ENCODE data around the gene PPM1J.

PPM1J gene

GRCh38 chr1:112704934-112705627 is 10.1 kb downstream of the PPM1J start:
- DNase-seq (ENCODE audit: low read depth in 2 of 3, low spot score in 1 of 3): peak in 1 of 3 donors; percentile 51

DNA sequence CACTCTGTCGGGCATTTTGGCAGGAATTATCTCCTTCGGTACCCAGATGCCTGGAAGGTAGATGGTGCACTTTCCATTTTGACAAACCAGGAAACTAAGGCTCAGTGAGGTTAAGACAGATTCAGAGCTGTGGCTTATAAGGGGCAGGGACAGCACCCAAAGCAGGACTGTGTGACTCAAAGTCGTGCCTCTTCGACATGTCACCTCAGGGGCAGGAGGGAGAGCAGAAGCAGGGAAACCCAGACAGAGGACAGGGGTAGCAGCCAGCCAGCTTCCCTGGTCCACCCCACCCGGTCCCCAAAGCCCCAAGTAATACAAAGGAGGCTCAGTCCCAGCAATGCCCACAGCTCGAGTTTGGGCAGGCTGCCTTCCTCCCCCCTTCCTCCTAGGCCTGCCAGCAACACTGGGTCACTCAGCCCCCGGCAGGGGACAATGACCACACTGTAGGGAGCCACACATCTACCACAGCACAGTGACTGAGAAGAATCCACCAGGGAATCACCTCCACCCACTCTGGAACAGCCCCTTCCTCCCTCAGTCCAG is 10.7 kb downstream of the PPM1J start:
- no peak for DNase-seq (ENCODE audit: low read depth in 2 of 3, low spot score in 1 of 3)

- no peak for DNase-seq (ENCODE audit: low read depth in 2 of 3, low spot score in 1 of 3)
Measured at GRCh38 chr1:112703706-112704105, 11.4 kb downstream of the PPM1J start.

GRCh38 chr1:112702420-112703261 is 12.5 kb downstream of the PPM1J start:
- no peak for DNase-seq (ENCODE audit: low read depth in 2 of 3, low spot score in 1 of 3)

GRCh38 chr1:112702067-112702395 is 13.1 kb downstream of the PPM1J start:
- DNase-seq (ENCODE audit: low read depth in 2 of 3, low spot score in 1 of 3): no peak

GRCh38 chr1:112701227-112702066 is 13.7 kb downstream of the PPM1J start:
- DNase-seq (ENCODE audit: low read depth in 2 of 3, low spot score in 1 of 3): no peak

- peak; percentile 46 to 67 (median 54) for DNase-seq (ENCODE audit: low read depth in 2 of 3, low spot score in 1 of 3)
Measured at GRCh38 chr1:112700290-112701226, 14.6 kb downstream of the PPM1J start.

- DNase-seq (ENCODE audit: low read depth in 2 of 3, low spot score in 1 of 3): no peak
Measured at GRCh38 chr1:112699425-112700144, 15.5 kb downstream of the PPM1J start.

GRCh38 chr1:112698366-112699310 is 16.5 kb downstream of the PPM1J start:
- DNase-seq (ENCODE audit: low read depth in 2 of 3, low spot score in 1 of 3): no peak

GRCh38 chr1:112697781-112698201 is 17.3 kb downstream of the PPM1J start:
- DNase-seq (ENCODE audit: low read depth in 2 of 3, low spot score in 1 of 3): no peak

DNA sequence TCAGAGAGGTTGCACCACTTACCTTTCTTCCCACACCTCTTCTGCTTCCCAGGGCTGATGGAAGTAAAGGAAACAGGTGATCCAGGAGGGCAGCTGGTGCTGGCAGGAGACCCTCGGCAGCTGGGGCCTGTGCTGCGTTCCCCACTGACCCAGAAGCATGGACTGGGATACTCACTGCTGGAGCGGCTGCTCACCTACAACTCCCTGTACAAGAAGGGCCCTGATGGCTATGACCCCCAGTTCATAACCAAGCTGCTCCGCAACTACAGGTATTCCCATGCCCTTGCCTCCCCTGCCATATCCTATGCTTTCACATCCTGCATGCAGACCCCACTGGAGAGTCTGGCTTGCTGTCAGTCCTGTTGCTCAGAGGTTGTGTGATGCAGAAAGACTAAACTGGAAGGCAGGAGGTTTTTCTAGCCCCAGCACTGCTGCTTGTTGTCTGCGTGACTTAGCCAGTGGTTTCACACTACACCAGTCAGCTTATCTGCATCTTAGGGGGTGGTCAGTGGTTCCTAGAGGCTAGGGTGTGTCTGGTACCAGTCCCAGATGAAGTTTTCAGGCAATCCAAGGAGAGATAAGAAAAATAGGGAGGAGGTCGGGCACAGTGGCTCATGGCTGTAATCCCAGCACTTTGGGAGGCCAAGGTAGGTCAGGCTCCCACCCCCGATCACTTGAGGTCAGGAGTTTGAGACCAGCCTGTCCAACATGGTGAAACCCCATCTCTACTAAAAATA is 18.4 kb downstream of the PPM1J start:
- DNase-seq (ENCODE audit: low read depth in 2 of 3, low spot score in 1 of 3): no peak

DNA sequence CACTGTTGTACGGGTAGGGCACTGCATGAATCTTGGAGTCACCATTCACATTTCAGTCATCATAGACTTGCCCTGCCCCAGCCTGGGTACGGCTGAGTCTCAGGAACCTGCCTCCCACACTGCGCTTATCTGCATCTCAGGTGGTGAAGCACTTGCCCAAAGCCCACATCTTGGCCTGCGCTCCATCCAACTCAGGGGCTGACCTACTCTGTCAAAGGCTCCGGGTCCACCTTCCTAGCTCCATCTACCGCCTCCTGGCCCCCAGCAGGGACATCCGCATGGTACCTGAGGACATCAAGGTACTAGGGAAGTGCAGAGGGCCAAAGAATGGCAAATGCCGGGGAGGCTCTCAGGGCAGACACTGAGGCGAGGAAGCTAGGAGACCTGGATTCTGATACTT is 19.9 kb downstream of the PPM1J start:
- no peak for DNase-seq (ENCODE audit: low read depth in 2 of 3, low spot score in 1 of 3)

- DNase-seq (ENCODE audit: low read depth in 2 of 3, low spot score in 1 of 3): no peak
Measured at GRCh38 chr1:112694363-112694929, 20.7 kb downstream of the PPM1J start.

DNA sequence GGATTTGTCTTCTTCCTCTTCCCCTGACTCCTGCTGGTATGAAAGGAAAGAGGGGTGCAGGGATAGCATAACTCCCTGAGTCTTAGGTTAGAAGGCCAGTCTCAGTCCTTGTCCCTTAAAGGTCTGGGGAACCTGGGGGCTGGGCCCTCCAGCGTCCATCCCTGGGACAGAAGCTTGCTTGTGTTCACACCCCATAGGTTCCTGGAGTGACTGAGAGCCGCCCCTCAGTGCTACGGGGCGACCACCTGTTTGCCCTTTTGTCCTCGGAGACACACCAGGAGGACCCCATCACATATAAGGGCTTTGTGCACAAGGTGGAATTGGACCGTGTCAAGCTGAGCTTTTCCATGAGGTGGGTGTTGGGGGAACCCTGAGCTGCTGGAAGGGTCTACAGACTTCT is 21.3 kb downstream of the PPM1J start:
- DNase-seq (ENCODE audit: low read depth in 2 of 3, low spot score in 1 of 3): no peak

- DNase-seq (ENCODE audit: low read depth in 2 of 3, low spot score in 1 of 3): no peak
Measured at GRCh38 chr1:112692681-112693080, 22.5 kb downstream of the PPM1J start.

DNA sequence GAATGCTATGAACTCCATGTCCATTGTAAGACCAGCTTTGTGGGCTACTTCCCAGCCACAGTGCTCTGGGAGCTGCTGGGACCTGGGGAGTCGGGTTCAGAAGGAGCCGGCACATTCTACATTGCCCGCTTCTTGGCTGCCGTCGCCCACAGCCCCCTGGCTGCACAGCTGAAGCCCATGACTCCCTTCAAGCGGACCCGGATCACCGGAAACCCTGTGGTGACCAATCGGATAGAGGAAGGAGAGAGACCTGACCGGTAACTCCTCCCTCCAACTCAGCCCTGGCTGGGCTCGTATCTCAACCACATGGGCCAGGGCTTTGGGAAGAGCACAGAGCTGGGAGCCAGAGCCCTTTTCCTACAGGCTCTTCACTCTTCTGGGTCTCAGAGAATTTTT is 25.3 kb downstream of the PPM1J start:
- DNase-seq (ENCODE audit: low read depth in 2 of 3, low spot score in 1 of 3): no peak

DNA sequence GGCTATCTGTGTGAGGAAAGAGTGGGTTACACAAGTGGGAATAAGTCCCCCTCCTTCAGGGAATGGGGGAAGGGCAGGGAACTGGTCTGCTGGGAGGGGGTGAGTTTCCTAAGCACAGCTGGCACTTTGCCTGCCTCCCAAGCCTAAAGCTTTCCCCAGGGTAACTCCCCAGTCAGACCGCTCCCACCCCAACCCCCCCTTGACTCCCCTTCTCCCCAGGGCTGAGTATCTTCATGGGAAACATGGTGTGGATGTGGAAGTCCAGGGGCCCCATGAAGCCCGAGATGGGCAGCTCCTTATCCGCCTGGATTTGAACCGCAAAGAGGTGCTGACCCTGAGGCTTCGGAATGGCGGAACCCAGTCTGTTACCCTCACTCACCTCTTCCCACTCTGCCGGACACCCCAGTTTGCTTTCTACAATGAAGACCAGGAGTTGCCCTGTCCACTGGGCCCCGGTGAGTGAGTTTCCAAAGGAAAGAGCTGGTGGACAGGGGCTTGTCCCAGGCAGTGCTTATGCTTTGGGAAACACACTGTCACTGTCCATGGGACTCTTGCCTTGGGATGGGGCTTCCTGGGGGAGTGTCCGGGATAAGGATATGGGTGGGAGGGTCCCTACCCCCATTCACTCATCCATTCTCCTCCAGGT is 25.8 kb downstream of the PPM1J start:
- no peak for DNase-seq (ENCODE audit: low read depth in 2 of 3, low spot score in 1 of 3)
